Measurements from ENCODE around the gene ONECUT2.
"Not testable (repeated sequence)": the region's sequence is repeated elsewhere in the genome, so short reads cannot be mapped to it uniquely, and the experiment has no call there.

The ONECUT2 gene

DNA sequence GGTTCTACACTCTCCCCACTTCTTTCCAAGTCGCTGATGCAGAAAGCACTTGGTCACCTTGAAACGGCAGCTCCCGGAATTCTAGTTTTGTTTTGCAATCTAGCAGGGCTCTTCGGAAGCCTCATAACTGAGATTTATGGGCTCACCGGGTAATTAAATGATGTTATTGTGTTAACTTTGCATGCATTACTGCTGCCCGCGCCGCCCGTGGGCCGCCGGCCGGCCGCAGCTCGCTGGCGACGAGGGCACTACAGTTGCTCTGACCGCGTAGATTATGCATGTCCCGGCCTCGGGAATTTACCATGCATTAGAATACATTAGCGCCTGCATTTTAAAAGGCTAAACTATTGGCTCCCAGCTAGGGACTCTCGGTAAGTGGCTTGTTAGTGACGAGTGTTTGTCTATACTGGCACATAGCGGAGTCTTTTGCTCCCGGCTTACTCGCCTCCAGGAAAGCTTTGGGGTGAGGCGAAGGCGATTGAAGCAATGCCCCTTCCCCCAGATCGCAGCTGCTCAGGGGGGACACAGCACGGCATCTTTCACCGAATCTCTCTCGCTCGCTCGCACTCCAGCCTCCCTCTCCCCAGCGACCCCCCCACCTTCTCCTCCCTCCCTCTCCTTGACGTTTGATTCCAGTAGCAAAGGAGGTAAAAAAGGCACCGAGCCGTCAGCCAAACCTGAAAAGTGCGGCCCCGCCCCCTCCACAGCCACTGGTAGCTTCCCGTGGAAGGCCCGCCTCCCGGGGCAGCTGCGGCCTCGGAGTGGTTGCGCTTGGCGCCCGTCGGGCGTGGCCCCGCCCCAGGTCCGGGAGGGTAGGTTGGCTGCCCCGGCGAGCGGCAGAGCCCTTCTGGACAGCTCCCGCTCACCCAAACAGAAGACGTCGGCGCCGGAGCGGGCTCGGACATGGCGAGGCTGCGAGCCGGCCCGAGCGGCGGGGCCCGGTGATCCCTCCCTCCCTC, at the start of gene ONECUT2:
Gene ONECUT2 (plus strand): TSS at position 839 of the 959 bp plus-strand sequence. CDS start 343 bp downstream, outside the sequence.
- DNase-seq, result peak; percentile 89

DNA sequence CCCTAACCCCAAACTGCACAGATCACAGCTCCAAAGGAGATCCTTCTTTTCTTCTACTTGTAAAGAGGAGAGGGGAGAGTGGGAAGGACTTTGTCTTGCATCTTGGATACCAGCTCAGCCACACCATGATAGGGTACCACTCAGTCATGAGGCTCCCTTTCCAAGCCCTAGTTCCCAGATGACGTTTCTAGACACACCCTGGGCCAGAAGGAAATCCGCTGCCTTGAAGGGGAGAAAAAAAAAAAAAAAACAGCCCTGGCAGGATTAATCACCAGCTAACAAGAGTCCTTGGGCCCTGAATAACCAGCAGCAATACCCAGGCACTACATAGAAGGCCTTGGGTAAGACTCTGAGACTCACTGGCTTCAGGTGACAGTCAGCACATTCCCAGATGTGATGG, 45.9 kb upstream of the ONECUT2 start:
- no peak for DNase-seq

DNA sequence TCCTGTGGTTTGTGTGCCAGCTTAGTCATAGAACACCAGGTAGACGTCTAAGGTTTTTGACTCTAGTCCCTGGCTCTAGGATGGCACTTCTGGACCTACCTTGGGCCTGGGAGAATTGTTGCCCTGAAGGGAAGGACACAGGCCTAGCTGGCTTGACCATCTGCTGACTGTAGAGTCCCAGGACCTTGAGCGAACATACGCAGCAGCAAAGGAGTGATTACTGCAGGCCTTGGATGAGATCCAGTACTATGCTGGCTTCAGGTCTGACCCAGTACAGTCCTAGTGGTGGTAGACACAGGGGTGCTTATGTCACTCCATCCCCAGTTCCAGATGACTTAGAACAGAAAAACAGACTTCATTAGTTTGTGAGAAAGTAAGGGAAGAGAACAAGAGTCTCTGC, 45.1 kb upstream of the ONECUT2 start:
- DNase-seq, result no peak

DNA sequence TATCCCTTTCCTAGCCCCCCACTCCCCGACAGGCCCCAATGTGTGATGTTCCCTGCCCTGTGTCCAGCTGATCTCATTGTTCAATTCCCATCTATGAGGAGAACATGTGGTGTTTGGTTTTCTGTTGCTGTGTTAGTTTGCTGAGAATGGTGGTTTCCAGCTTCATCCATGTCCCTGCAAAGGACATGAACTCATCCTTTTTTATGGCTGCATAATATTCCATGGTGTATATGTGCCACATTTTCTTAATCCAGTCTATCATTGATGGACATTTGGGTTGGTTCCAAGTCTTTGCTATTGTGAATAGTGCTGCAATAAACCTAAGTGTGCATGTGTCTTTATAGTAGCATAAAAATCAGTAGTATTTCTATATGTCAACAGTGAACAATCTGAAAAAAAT, 40.4 kb upstream of the ONECUT2 start:
- not testable (repeated sequence) for DNase-seq

DNA sequence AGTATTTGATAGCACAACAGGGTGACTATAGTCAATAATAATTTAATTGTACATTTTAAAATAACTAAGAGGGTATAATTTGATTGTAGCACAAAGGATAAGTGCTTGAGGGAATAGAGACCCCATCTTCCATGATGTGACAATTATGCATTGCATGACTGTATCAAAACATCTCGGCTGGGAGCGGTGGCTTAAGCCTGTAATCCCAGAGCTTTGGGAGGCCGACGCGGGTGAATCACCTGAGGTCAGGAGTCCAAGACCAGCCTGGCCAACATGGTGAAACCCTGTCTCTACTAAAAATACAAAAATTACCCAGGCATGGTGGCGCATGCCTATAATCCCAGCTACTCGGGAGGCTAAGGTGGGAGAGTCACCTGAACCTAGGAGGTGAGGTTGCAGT, 38.3 kb upstream of the ONECUT2 start:
- DNase-seq, result not testable (repeated sequence)

DNA sequence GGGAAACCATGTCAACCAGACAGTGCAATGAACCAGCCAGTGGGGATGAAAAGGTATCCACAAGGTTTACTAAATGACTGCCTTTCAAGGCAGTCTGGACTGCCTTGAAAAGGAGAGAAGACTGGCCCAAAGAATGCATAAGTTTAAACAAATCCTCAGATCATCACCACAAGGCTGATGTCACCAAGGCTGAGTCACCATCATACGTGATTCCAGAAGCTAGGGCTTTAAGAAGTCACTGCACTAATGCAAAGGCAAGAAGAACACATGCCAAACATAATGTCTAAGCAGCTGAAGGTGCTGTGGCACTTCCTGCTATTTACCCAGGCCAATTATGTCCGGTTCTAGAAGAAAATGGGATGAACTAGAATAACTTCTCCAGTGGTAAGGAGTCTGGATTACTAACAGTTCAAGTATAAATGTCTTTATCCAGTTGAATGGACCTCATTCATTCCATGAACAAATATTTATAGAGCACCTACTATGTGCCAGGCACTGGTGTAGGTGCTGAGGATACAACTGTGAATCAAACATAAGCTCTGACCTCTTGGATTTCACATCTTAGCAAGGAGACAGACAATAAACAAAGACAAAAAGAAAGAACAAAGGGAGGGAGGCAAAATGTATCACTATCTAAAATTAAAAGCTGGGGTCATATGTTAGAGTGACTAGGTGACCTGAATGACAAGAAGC, 37.6 kb upstream of the ONECUT2 start:
- no peak for DNase-seq

DNA sequence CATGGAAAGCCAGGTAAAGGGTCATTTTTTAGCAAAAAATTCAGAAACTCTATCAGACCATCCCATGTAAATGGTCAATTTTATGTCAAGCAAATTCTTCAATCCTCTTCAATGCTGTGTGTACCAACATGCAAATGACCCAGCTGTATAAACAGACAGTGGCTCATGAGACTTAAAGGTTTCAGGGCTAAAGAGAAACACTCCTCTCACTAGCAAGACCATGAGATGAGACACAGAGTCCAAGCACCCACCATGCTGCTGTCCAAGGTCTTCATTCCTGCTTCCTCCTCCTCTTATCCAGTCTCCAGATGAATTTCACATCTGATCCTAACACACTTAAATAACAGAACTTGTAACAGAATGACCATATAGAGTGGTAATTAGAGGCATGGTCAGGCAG, 30.8 kb upstream of the ONECUT2 start:
- no peak for DNase-seq

DNA sequence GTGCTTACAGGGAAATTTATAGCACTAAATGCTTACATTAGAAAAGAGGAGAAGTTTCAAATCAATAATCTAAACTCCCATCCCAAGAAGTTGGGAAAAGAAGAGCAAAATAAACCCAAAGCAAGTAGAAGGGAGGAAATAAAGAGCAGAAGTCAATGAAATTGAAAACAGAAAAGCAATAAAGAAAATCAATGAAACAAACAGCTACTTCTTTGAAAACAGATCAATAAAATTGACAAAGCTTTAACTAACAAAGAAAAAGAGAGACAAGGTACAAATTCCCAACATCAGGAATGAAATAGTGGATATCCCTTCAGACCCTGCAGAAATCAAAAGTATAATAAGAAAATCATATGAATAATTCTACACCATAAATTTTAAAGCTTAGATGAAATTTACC, 25.5 kb upstream of the ONECUT2 start:
- no peak for DNase-seq

DNA sequence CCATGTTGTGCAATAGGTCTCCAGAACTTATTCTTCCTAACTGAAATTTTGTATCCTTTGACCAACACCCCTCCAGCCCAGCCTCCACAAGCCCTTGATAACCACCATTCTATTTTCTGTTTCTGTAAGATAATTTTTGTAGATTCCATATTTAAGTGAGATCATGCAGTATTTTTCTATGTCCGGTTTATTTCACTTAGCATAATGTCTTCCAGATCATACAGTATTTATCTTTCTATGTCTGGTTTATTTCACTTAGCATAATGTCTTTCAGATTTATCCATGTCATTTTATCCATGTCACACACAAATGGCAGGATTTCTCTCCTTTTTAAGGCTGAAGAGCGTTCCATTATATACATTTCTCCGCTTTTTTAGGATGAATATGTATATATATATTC, 24.4 kb upstream of the ONECUT2 start:
- no peak for DNase-seq

DNA sequence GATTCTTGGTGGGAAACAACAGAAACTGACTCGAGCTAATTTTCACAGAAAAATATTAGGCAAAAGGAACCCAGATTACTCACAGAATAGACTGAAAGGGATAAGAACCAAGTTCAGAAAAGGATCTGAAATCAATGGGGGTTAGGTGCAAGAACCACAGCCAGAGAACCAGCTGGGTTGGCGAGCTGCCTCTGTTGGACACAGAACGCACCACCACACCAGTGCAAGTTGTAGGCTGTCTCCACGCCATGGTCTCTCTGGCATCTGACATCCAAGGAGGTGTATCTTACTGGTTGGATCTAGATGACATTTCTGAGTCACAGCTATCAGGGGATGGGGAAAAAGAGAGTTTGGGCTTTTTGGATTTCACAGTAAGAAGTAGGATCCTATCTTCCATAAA, 18.6 kb upstream of the ONECUT2 start:
- no peak for DNase-seq

DNA sequence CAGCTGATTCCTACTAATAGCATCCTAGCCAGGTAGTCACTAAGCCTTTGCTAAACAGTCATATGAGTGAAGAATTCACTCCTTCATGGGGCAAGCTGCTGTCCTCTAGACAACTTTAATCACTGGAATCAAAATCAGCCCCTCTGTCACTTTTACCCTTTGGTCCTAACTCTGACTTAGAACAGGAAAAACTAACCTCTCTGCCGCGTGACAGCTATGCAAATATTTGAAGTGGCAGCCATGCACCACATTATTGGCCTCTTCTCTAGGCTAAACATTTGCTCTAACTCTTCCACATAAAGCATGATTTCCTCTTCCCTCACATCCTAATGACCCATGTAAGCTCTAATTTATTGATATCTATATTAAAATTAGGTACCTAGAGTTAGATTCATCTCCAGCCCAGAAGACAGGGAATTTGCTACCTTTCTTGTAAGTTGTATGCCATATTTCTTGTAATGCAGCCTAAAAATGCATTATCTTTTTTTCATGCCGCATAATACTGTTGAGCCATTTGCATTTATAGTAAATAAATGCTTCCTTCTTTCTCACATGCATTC, 12.8 kb upstream of the ONECUT2 start:
- DNase-seq, result no peak

DNA sequence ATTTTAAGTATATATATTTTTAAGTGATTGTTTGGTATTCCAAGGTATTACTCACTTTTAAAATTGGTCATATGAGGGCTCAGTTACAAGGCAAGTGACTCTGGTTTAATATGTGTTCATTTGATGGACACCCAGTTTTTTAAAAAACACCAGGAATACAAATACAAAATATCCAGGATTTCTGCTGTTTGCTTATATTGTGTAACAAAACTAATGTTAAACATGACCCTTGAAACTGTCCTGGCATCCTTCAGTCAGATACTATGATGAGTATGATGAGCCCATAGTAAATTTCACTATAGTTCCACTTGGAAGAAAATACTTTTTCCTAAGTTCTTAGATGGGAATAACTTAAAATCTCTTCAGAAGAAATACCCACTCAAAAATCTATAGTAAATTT, 11.4 kb upstream of the ONECUT2 start:
- DNase-seq, result no peak

DNA sequence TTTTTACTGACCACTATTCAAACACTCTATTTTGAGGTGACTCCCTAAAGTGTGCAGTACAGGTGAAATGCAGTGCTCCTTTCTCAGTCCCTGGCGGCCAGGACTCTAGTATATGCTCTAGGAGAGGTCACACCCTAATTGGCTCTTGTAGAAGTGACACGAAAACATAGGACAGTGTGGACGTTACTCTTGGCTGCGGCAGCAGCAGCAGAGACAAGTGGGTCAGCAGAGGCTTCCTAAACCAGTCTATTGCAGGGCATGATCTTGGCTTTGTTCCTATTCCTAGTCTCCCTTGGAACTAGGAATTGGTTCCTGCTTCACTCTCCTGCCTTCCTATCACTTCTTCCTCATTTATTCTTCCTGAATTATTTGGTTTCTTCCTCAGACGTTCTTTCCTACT, 10.1 kb upstream of the ONECUT2 start:
- no peak for DNase-seq

DNA sequence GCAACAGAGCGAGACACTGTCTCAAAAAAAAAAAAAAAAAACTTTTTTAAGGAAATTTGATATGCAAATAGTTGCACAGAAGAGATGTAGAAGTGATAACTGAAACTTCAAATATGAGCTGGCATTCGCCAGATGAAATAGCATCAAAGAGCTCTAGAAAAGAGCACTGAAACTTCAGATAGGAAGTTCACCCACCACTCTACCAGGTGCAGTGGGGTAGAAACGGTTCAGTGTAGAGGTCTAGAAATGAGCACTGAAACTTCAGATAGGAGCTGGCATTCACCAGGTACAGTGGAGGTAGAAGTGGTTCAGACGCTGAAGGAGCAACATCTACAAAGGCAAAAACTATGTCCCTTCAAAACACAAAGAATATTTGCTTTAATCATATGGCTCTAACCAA, 9.0 kb upstream of the ONECUT2 start:
- DNase-seq, result no peak

DNA sequence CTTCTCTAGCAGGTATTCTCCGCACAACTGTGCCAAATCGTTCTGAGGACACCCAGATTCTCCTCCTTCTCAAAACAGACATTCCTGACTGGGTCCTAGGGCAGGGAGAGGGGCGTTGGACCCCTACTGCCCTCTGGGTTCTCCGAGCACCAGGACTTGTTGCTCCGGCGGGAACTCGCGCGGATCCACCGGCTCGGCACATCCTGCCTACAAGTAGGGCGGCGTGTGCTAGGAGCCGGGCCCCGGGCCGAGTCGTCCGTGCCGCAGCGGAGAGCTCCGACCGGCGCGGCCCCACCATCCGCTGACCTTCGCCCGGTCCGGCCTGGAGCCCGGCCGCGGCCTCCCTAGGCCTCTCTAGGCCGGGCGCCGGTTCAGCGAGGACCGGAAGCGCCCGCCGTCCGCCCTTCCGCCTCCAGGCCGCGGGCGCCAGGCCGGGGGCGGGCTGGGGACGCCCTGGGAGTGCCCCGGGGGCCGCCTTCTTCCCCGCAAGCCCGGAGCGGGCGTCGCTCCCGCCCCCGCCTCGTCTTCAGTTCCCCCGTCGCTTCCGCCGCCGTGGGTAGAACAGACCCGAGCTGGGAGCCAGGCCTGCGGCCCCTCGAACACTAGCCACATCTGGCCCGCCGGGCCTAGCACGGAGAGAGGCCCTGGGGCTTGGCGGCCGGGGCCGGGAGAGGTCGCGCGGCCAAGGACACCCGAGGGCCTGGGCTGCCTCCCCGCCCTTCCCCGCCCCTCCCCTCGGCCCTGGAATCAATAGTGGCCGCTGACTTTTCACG, 7.6 kb upstream of the ONECUT2 start:
- DNase-seq, result no peak

DNA sequence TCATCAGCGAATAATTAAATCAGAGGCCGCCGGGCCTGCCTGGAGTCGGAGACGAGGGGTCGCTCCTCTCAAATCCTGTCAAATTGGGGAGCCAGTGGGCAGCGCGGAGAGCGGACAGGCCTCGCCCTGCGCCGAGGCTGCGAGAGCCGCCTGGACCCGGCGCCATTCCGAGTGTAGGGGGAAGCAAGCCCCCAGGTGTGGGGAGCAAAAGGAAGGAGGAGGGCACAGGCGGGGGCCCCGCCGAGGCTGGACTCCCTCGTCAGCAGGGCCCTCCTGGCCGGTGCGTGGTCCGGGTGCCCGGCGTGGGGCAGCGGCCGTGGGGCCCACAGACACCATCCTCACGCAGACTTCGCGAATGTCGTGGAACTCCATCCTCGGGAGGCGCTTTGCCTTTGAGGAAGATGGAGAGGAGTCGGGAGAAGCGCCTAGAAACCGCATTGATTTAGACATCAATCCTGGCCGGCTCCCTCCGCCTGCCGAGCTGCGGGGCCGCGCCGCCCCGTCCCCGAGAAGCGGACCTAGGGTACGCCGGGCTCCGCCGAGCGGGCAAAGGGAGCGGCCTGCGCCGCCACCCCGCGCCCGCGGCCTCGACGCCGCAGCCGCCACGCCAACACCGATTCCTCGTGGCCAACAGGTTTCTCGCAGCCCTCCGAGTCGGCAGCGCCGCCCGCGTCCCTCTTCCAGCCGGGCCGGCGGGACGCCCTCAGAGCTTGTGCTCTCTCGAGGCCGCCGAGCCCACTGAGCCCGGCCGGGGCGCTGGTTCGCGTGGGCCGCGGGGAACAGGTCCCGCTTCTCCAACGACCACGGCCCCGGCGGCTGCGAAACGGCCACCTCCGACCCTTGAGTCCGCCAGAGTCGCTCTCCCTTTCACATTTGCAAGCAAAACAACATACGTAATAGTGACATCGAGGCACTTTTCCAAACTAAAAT, 6.7 kb upstream of the ONECUT2 start:
- no peak for DNase-seq

DNA sequence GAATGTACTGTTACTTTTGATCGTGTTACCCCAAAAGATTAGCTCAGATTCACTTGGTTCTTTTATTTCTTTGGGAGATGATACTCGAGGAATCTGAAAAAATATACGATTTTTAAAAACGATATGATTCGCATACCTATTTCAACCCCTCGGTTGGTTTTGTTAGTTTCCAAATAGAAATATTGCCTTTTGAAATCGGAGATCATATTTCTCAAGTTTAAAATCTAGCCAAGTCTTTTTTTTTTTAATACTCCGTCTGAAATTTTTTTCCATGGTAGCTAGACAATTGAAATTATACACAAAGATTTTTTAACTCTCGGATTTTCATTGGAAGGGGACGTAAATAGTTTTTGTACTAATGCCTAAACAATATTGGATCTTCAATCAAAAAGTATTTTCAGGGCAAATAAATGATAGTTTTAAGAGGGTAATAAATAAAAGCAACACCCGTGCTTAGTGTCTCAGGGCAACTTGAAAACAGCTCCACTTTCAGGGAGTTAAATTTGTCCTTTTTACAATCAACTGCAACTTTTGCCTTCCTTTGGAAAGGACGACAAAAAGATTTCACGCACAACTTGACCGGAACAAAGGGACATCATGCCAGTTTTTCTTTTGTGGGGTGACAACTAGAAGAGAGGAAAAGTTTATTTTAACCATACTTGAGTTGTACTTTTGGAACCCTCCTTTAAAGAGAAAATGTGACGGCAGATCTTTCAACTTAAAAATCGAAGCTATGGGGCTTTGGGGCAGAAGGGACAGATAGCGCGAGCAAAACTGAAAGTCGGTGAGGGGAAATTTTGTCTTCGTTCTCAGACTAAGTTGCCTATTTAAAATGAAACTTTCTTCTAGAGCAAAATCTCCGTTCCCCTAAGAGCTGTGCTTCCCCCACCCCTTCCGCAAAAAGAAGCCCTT, 5.8 kb upstream of the ONECUT2 start:
- no peak for DNase-seq

DNA sequence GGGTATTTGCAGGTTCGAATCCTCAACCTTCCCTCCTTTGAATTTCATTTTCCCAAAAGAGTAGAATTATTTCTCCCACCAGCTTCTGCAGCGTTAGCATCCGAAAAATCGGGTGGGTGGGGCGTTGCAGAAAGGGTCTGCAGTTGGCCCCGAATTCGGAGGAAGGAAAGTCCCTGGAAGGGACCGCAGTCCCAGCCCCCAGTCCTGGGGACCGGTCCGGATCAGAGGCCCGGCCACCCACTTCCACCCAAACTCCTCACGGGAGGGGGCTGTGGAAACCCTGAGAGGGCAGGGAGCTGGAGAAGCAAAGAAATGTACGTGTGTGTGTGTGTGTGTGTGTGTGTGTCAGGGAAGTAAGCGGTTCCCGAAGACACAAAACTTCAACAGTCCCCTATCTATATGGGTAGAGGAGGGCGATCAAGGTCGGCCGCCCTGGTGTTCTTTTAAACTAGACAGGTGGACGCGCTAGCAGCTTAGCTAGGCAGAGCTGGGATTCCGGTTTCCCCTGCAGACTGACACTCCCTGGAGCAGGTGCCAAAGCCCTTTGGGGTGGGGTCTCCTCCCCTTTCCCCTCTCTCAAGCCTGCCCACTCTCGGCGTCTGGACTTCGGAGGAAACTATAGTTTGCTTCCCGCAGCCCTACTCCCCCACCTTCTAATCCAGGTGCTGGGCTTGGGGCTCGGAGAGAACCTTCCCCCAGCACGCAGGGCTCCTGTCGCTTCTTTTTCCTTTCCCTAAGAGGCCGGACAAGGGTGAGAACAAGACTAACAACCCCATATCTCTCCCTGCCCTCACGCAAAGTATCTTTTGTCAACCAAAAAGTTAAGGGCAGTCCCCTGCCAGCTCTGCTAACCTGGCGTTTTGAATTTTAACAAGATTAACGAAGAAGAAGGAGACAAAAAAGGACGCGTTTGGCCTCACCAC, 4.8 kb upstream of the ONECUT2 start:
- no peak for DNase-seq

DNA sequence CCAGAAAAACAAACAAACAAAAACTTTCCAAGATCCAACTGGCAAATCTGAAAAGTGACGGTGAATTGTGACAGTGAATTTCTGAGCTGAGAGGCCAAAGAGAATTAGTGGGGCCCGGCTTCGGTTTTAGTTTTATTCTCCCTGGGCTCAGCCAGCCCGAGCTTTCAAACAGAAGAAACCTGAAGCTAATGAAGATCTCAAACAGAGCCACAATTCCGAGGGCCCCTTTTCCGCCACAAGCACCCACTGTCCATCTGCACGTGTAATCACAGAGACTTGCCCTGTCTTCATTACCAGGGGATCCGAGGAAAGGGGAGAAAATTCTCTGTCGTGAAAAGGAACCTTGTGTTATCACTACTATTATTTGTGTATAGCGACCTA, 4.2 kb upstream of the ONECUT2 start:
- DNase-seq, result no peak
